ENCODE results near the gene HEATR9. TPM values are rescaled to one million over a fixed set of nuclear protein-coding genes. Genes with fewer than 3 reads are reported as not detected.

HEATR9 gene, protein sequence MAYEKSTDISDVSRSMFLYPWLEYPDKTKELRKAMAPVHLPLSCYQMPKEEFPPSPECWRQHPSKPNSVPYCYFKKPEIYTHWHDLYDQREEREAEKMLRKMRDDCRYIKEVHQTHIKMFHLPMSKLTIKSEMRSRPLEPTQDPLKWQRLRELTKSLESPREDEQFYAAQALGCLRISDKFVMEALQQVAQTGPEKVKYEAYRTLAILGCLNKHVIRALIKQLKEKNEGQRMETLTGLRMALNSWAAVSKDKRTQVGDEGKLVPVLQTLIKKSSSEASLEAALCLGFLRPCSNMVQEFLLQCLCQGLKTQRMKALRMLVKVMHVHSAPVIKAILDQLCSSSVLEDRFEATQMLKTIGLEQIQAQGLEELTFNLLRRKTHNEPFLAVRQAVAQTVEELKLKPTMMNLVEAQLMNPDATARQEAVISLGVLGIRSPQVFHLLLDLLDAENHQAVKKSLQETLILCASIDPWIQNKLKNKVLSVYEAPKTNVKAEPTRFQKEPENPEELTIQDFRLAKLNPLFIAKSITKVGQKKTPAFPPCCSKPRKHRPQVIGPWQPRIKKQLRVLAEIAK
- not detected in 2 replicates for total RNA-seq
- total RNA-seq (2013), result not detected
- polyA plus RNA-seq, result 0.06 and 0.09 TPM in 2 replicates
- polyA minus RNA-seq, result 0.21 TPM in 1 of 2 replicates, not detected in the other

DNA sequence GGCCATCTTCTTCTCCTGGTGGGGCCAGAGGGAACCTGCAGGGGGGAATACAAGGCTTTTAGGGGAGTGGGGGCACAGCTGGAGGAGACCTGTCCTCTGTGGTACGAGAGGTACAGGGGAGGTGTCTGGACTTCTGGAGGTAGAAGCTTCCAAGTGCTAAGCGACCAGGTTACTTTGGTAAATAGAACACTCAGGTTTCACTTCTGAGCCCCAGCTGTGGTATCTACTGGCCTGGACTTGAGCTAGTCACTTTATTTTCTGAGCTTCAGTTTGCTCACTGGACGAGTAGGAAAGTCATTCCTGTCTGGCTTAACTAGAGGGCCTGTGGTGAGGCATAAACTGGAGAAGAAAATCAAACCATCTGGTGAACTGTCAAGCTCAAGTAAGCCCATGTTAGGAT lies at the start of gene HEATR9:
Gene HEATR9 (minus strand): TSS at position 155 of the 400 bp plus-strand sequence. CDS start 149 bp downstream, at position 6.
- Mint-ChIP-seq H3K9me3 (ENCODE audit: insufficient read depth) (no peaks in the 10 kb centered on the region), H3K27ac (no peak within 1 kb of the TSS), H3K4me1 (peaks cover 10% of the 10 kb centered on the region), H3K4me3 (no peak within 1 kb of the TSS), H3K27me3 (no peaks in the 10 kb centered on the region)
- intact Hi-C loops (cut with micrococcal nuclease), result no loop called here
- Histone ChIP-seq H3K9ac (ENCODE audit: low read length) (no peak within 1 kb of the TSS), H3K4me1 (ENCODE audit: control insufficient read depth in 2 of 2, insufficient read depth in 2 of 2, low read length in 2 of 2) (peaks cover 0 to 5% of the 10 kb centered on the region in 2 donors), H3K79me2 (ENCODE audit: control insufficient read depth, insufficient read depth, low read length) (no peaks in the 10 kb centered on the region), H3K27ac (ENCODE audit: low read length in 2 of 2) (no peak within 1 kb of the TSS), H3K9me3 (ENCODE audit: control extremely low read depth in 1 of 3, control insufficient read depth in 2 of 3, insufficient read depth in 1 of 3, low read length in 2 of 3) (no peaks in the 10 kb centered on the region), H4K20me1 (ENCODE audit: control insufficient read depth, insufficient read depth, low read length, poor library complexity, severe bottlenecking) (no peaks in the 10 kb centered on the region), H3K4me2 (replicated peaks; ENCODE audit: low read depth, low read length, poor library complexity, severe bottlenecking) (no peak within 1 kb of the TSS), H3K4me3 (ENCODE audit: control extremely low read depth in 1 of 5, extremely low read depth in 1 of 5, insufficient read depth in 1 of 5, low read depth in 2 of 5, low read length in 4 of 5) (no peak within 1 kb of the TSS), H3K27me3 (replicated peaks in 1 of 4; ENCODE audit: control extremely low read depth in 1 of 4, control insufficient read depth in 3 of 4, insufficient read depth in 4 of 4, low read length in 3 of 4) (peaks cover 0 to 2% (median 0%) of the 10 kb centered on the region in 4 experiments), H2AFZ (ENCODE audit: insufficient read depth, low read depth, low read length, poor library complexity, severe bottlenecking) (no peak within 1 kb of the TSS), H3K36me3 (replicated peaks in 1 of 2; ENCODE audit: control extremely low read depth in 1 of 2, control insufficient read depth in 1 of 2, extremely low read depth in 1 of 2, insufficient read depth in 2 of 2, low read length in 1 of 2) (no peaks in the 10 kb centered on the region)
- TF ChIP-seq EZH2 (IDR thresholded peaks at IDR 0.05; ENCODE audit: borderline replicate concordance, insufficient read depth, low read depth, low read length, poor library complexity, severe bottlenecking), result no peak
- TF ChIP-seq, protein P1, sequence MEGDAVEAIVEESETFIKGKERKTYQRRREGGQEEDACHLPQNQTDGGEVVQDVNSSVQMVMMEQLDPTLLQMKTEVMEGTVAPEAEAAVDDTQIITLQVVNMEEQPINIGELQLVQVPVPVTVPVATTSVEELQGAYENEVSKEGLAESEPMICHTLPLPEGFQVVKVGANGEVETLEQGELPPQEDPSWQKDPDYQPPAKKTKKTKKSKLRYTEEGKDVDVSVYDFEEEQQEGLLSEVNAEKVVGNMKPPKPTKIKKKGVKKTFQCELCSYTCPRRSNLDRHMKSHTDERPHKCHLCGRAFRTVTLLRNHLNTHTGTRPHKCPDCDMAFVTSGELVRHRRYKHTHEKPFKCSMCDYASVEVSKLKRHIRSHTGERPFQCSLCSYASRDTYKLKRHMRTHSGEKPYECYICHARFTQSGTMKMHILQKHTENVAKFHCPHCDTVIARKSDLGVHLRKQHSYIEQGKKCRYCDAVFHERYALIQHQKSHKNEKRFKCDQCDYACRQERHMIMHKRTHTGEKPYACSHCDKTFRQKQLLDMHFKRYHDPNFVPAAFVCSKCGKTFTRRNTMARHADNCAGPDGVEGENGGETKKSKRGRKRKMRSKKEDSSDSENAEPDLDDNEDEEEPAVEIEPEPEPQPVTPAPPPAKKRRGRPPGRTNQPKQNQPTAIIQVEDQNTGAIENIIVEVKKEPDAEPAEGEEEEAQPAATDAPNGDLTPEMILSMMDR (IDR thresholded peaks at IDR 0.05), result no peak
- ChIA-PET CTCF (no interaction called here), POLR2A (no interaction called here)
- 96% methylated on average over 3 of the region's 3 CpGs for WGBS (ENCODE audit: insufficient coverage)
- DNase-seq (no peak), ATAC-seq (ENCODE audit: low read depth) (no peak)
